ENCODE measurements around the gene CPEB1. TPM values are rescaled to one million over a fixed set of nuclear protein-coding genes. Genes with fewer than 3 reads are reported as not detected.
A peak's percentile ranks its signal among the peaks of the same experiment; 100 is the strongest.
"Not testable (repeated sequence)": the region's sequence is repeated elsewhere in the genome, so short reads cannot be mapped to it uniquely, and the experiment has no call there.

Gene CPEB1
- total RNA-seq, 1 donor from 2014 or later = 10.6 TPM

DNA sequence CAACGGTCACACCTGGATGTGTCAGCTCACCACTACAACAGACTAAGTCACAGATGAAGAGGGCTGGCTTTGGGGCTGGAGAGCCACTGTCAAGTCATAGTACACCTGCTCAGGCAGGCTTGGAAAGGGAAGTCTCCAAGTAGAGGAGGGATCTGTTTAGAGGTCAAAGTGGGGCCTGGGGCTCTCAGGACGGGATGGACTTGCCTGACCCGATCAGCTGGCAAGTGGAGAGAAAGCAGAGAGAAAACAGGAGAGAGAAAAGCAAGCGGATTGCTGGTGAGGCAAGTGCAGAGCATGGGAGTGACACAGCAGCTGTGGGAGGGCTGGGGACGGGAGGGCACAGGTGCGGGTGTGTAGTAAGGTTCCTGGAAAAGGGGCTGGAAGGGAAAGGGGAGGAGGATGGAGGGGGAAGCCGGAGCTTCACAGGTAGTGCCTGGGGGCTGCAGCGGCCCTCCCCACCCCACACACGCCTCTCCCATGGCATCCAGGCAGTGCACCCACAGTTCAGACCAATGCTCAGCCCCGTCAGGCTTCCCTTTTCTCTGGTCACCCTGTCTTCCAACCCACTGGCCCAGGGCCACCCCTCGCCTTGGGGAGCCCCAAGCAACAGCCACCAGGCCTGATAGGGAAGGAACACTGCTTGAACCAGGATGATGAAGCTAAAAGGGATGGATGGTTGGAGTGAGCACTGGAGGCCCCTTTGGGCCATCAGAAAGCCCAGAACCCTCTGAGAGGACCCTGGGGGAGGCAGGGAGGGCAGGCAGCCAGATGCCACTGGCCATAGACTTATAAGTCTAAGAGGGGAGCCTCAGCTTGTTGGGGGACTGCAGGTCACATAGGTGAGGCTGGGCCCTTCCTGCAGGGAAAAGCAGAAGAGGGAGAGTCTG, 115.4 kb downstream of the CPEB1 start:
- intact Hi-C loops (cut with DNase I) = no loop called here
- peaks cover 0 to 30% of the 10 kb centered on the region in 2 donors for H3K36me3 ChIP-seq
- TF ChIP-seq POLR2AphosphoS5 (IDR thresholded peaks at IDR 0.05; ENCODE audit: insufficient read depth in 1 of 2, low read depth in 1 of 2) = no peak
- no peak for TF ChIP-seq CTCF (IDR thresholded peaks at IDR 0.05)
- TF ChIP-seq POLR2A (IDR thresholded peaks at IDR 0.05) = no peak
- H3K4me3 ChIP-seq = no peak overlapping the region
- peaks cover 3% of the 10 kb centered on the region for H3K4me1 ChIP-seq
- no peaks in the 10 kb centered on the region for H3K27me3 ChIP-seq
- H3K27ac ChIP-seq = no peak overlapping the region
- DNase-seq (ENCODE audit: extremely low spot score in 2 of 2) = peak in 1 of 2 donors; percentile 75
- no peaks in the 10 kb centered on the region for H3K9me3 ChIP-seq

GRCh38 chr15:82530606-82531379, 116.4 kb downstream of the CPEB1 start:
- Histone ChIP-seq H3K36me3 (peaks cover 0 to 20% of the 10 kb centered on the region in 2 donors), H3K27ac (no peak overlapping the region), H3K4me1 (no peaks in the 10 kb centered on the region), H3K9me3 (no peaks in the 10 kb centered on the region), H3K27me3 (no peaks in the 10 kb centered on the region), H3K4me3 (peak overlapping the region in 1 of 2 donors; percentile 36)
- intact Hi-C loops (cut with DNase I) = no loop called here
- DNase-seq (ENCODE audit: extremely low spot score in 2 of 2) = peak in 1 of 2 donors; percentile 86
- TF ChIP-seq CTCF (IDR thresholded peaks at IDR 0.05) (peak; percentile 67 to 76 (median 67)), POLR2AphosphoS5 (IDR thresholded peaks at IDR 0.05; ENCODE audit: insufficient read depth in 1 of 2, low read depth in 1 of 2) (no peak), POLR2A (IDR thresholded peaks at IDR 0.05) (no peak)

GRCh38 chr15:82530006-82530405, 117.2 kb downstream of the CPEB1 start:
- TF ChIP-seq POLR2A (IDR thresholded peaks at IDR 0.05) (no peak), POLR2AphosphoS5 (IDR thresholded peaks at IDR 0.05; ENCODE audit: insufficient read depth in 1 of 2, low read depth in 1 of 2) (no peak), CTCF (IDR thresholded peaks at IDR 0.05) (no peak)
- Histone ChIP-seq H3K4me3 (no peak overlapping the region), H3K27me3 (no peaks in the 10 kb centered on the region), H3K27ac (no peak overlapping the region), H3K9me3 (no peaks in the 10 kb centered on the region), H3K4me1 (no peaks in the 10 kb centered on the region), H3K36me3 (peaks cover 0 to 13% of the 10 kb centered on the region in 2 donors)
- peak in 1 of 2 donors; percentile 65 for DNase-seq (ENCODE audit: extremely low spot score in 2 of 2)
- intact Hi-C loops (cut with DNase I) = no loop called here

GRCh38 chr15:82513587-82513986, 133.6 kb downstream of the CPEB1 start:
- H3K27me3 ChIP-seq; H3K4me1 ChIP-seq; H3K36me3 ChIP-seq; intact Hi-C loops (cut with DNase I); H3K9me3 ChIP-seq; H3K27ac ChIP-seq; DNase-seq (ENCODE audit: extremely low spot score in 2 of 2); H3K4me3 ChIP-seq: not testable (repeated sequence)

DNA sequence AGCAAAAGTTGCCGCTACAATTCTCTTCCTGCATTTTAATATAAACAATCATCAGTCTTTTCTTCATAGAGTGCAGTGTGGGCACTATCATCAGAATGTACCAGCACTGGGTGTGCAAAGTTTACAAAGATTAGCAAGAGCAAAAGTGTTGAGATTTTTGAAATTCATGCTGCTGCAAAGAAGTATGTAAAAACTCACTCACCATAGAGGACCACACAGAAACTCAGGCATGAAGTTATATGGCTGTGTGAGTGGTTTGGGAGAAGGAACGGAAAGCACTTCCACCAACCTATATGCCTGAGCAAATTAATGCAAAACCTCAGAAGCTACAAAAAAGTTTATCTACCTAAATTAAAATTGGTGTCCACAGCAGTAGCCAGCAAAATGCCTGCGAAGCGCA, 139.5 kb downstream of the CPEB1 start:
- H3K27me3 ChIP-seq; intact Hi-C loops (cut with DNase I); H3K9me3 ChIP-seq; H3K36me3 ChIP-seq; H3K4me3 ChIP-seq; H3K27ac ChIP-seq; H3K4me1 ChIP-seq: not testable (repeated sequence)
- DNase-seq (ENCODE audit: extremely low spot score in 2 of 2) = peak in 1 of 2 donors; percentile 55

- H3K36me3 ChIP-seq; H3K4me3 ChIP-seq; intact Hi-C loops (cut with DNase I); H3K27ac ChIP-seq; H3K4me1 ChIP-seq; H3K9me3 ChIP-seq; DNase-seq (ENCODE audit: extremely low spot score in 2 of 2); H3K27me3 ChIP-seq: not testable (repeated sequence)
Measured at GRCh38 chr15:82507087-82507486, 140.1 kb downstream of the CPEB1 start.

DNA sequence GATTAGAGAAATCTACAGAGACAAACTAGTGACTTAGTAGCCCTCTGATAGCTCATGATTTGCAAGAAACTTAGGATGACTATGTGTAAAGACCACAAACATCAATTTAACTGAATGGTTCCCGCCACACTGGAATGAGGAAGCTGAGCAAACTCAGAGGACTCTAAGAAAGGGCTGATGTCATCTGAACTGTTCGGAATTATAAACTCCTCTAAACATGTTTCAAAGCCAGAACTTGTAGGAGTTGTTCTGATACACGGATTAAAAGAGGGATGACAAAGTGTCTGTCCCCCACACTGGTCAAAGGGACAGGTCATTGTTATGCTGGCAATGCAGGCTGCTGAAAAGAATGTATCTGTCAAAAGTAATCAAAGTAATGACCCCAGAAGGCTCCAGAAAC, 141.3 kb downstream of the CPEB1 start:
- intact Hi-C loops (cut with DNase I); H3K36me3 ChIP-seq; DNase-seq (ENCODE audit: extremely low spot score in 2 of 2); H3K4me1 ChIP-seq; H3K27ac ChIP-seq; H3K9me3 ChIP-seq; H3K27me3 ChIP-seq; H3K4me3 ChIP-seq: not testable (repeated sequence)

DNA sequence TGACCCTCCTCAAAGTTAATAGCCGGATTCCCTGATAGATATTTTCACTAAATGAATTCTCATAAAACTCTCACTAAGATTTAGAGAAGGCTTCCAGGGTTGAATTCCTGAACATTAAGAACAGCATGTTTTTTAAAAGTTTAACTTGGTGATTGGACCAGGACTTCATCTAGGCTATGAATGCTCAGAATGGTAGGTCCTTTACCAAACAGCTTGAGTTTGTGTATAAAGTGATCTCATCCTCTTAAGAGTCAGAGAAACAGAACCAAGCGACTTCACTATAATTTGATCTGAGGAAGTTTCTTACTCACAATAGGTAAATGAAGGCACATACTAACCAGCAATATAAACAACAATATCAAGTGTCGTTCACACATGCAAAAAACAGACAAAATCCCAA, 143.1 kb downstream of the CPEB1 start:
- H3K27ac ChIP-seq; H3K9me3 ChIP-seq; DNase-seq (ENCODE audit: extremely low spot score in 2 of 2); H3K4me3 ChIP-seq; H3K4me1 ChIP-seq; intact Hi-C loops (cut with DNase I); H3K27me3 ChIP-seq; H3K36me3 ChIP-seq: not testable (repeated sequence)

DNA sequence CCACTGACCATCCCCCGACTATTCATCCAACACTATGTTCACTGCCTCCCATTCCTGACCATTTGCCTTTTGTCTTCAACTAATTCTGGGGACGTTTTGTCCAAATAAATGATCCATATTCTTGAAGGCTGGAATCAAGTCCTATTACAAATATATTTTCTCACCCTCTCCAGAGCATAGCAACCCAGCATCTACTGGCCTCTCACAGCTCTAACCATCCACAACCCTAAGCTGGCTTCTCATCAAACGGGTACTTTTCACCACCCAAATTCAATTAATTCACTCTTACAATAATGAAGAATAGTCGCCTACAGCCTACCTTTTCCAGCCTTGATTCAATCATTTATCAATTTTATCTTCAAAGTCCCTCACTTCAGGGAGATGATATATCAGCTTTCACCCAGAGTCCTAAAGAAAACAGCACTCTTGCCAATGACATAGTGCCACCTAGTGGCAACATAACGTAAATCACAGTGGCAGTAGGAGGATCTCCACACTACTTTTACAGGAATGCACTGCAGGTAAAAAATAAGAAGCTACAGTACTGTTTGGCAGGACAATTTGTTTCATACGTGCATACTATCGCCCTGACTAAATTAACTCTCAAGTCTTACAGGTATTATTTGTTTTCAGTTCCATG, 144.3 kb downstream of the CPEB1 start:
- intact Hi-C loops (cut with DNase I); H3K27me3 ChIP-seq; H3K27ac ChIP-seq; DNase-seq (ENCODE audit: extremely low spot score in 2 of 2); H3K9me3 ChIP-seq; H3K4me3 ChIP-seq; H3K4me1 ChIP-seq; H3K36me3 ChIP-seq: not testable (repeated sequence)
